ENCODE data around the gene CD99. TPM values are rescaled to one million over a fixed set of nuclear protein-coding genes. Genes with fewer than 3 reads are reported as not detected.

Gene CD99
- total RNA-seq, 1 experiment from 2014 or later, result 92.1 TPM

- no CpG with 5 or more reads among the region's 9 CpGs for WGBS (ENCODE audit: extremely low coverage, insufficient read length, low lambda C conversion rate)
Observed at GRCh38 chrX:2679534-2680485, 11.3 kb upstream of the CD99 start.

More at GRCh38 chrX:2679534-2680485, 11.3 kb upstream of the CD99 start:
- H3K4me1 Mint-ChIP-seq, result peaks cover 0 to 5% of the 10 kb centered on the region in 2 experiments; a peak in 1 of 4 replicates
- H2BK12ac ChIP-seq (ENCODE audit: insufficient read length, low read depth, low read length), result no peak overlapping the region
- no peak overlapping the region for H3K18ac ChIP-seq (ENCODE audit: insufficient read length, low read depth, low read length)
- H4K20me1 ChIP-seq (ENCODE audit: control insufficient read depth, insufficient read depth, insufficient read length), result no peaks in the 10 kb centered on the region
- H3K27ac ChIP-seq (ENCODE audit: insufficient read length, low read depth, low read length), result no peak overlapping the region
- no peak overlapping the region for H4K91ac ChIP-seq (ENCODE audit: insufficient read length, low read depth, low read length)
- H2AK5ac ChIP-seq (ENCODE audit: insufficient read length, low read length), result no peak overlapping the region
- no peak overlapping the region for H3K56ac ChIP-seq (ENCODE audit: insufficient read length, low read depth, low read length)
- H2BK20ac ChIP-seq (ENCODE audit: low read depth, low read length, poor library complexity, severe bottlenecking), result no peak overlapping the region
- no peak for TF ChIP-seq CTCF (conservative IDR thresholded peaks at IDR 0.05)
- H2BK15ac ChIP-seq (ENCODE audit: low read depth, low read length), result no peak overlapping the region
- no peaks in the 10 kb centered on the region; the same call in 1 of the 2 replicates for H3K27me3 Mint-ChIP-seq (ENCODE audit: low read depth)
- no peak overlapping the region for H3K4ac ChIP-seq (ENCODE audit: low read depth, low read length)
- H2BK5ac ChIP-seq (ENCODE audit: insufficient read length, low read length), result no peak overlapping the region
- no peaks in the 10 kb centered on the region; a peak in 1 of 7 replicates for H3K36me3 Mint-ChIP-seq (ENCODE audit: insufficient read depth in 1 of 3, low read depth in 3 of 3)
- no peak overlapping the region for H3K27ac Mint-ChIP-seq
- H4K5ac ChIP-seq (ENCODE audit: insufficient read length, low read depth, low read length), result no peak overlapping the region
- no peaks in the 10 kb centered on the region for H3K27me3 ChIP-seq (ENCODE audit: insufficient read depth, low read length)
- H3K9ac ChIP-seq (ENCODE audit: extremely low read depth, insufficient read length, low read length), result no peak overlapping the region
- no peak overlapping the region for H2AFZ ChIP-seq (ENCODE audit: low read length)
- no peak overlapping the region for H4K8ac ChIP-seq (replicated peaks; ENCODE audit: insufficient read length, low read depth, low read length)
- H3K4me1 ChIP-seq (ENCODE audit: insufficient read depth, low read length), result no peaks in the 10 kb centered on the region
- H2BK120ac ChIP-seq (ENCODE audit: low read depth, low read length, poor library complexity, severe bottlenecking), result no peak overlapping the region
- H3K23me2 ChIP-seq (ENCODE audit: insufficient read length, low read depth, low read length, poor library complexity, severe bottlenecking), result no peaks in the 10 kb centered on the region
- no peak overlapping the region for H3K4me2 ChIP-seq (ENCODE audit: insufficient read depth, insufficient read length, low read length)
- no peaks in the 10 kb centered on the region for H3K9me3 Mint-ChIP-seq
- no peaks in the 10 kb centered on the region for H3K79me2 ChIP-seq (ENCODE audit: insufficient read depth, low read length)
- no peak overlapping the region for H3K14ac ChIP-seq (ENCODE audit: insufficient read depth, low read length)
- no peaks in the 10 kb centered on the region for H3K9me3 ChIP-seq (ENCODE audit: control insufficient read depth, low read depth, low read length)
- H3K23ac ChIP-seq (ENCODE audit: insufficient read length, low read depth, low read length), result no peak overlapping the region
- no peak for DNase-seq
- H3T11ph ChIP-seq (ENCODE audit: low read length), result no peak overlapping the region
- no peak overlapping the region for H3K4me3 Mint-ChIP-seq
- H3K79me1 ChIP-seq (ENCODE audit: insufficient read depth, low read depth, low read length, poor library complexity, severe bottlenecking), result no peaks in the 10 kb centered on the region
